ENCODE data around the gene TAGLN.

- no peak for TF ChIP-seq CTCF (IDR thresholded peaks at IDR 0.05)
- no peak for TF ChIP-seq EZH2 (IDR thresholded peaks at IDR 0.05; ENCODE audit: borderline replicate concordance, insufficient read depth, low read depth, low read length, poor library complexity, severe bottlenecking)
These were observed 20.7 kb upstream of the TAGLN start, which contains the start of gene SIDT2 for GRCh38 chr11:117178210-117179034.

All from B cell (primary cell).